ENCODE results near the gene MEGF6.

The MEGF6 gene

DNA sequence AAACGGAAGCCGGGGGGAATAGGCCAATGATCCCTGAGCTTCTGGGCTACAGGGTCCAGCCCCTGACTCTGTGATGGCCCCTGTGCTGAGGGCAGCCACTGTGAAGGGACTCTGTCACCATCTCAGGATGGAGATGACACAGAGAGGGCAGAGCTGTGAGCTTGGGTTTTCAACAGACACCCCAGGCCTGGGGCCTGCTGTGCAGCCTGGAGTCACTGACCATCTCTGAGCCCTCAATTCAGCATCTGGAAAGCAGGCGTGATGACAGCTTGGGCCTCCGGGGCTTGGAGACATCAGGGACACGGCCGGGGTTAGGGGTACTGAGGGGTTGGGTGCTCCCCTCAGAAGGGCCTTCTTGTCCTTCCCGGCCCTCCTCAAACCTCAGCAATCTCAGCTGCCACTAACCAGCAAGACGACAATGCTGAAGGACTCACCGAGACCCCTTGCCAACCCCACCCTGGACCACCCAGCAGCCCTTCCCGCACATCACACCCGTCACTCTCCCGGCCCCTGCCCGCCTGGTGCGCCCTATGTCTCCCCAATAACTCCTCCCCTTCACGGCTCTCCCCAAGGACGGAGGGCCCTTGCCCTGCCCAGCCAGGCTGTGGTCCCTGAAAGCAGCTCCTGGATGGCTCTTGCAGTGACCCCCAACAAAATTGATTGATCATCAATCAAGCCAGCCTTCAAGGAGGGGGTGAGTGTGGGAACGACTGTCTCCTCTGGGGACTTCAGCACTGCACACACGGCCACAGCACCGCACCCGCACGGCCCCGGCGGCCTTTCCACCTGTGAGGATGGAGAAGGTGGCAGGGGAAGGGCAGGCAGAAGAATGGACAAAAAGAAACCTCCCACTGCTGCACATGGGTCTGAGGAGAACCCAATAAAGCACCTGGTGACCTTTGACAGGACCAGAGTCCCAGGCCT is 4.3 kb downstream of the MEGF6 start:
- no peak for DNase-seq

DNA sequence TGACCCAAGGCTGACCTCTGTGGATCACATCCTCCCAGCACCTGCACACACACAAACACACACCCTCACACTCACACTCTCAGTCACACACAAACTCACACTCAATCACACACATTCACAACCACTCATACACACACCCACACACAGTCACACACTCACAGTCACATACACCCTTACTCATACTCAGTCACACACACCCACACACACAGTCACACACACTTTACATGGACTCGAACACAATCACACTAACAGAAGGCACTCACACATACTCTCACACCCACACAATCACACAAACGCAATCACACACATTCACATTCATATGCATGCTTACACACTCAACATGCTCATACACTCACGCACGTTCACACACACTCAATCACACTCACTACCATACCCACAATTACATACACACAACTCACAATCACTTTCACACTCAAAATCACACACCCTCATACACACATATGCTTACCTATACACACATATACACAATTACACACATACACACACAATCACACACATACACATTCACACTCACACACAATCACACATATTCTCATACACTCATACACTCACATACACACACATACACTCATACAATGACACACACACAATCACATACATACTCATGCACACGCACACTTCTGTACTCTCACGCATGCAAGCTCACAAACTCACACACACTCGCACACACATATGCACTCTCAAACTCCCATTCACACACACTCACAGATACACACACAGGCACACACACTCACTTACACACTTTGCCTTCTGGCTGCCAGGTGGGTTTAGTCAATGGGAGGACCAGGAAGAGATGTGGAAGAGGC is 6.1 kb downstream of the MEGF6 start:
- DNase-seq = no peak

DNA sequence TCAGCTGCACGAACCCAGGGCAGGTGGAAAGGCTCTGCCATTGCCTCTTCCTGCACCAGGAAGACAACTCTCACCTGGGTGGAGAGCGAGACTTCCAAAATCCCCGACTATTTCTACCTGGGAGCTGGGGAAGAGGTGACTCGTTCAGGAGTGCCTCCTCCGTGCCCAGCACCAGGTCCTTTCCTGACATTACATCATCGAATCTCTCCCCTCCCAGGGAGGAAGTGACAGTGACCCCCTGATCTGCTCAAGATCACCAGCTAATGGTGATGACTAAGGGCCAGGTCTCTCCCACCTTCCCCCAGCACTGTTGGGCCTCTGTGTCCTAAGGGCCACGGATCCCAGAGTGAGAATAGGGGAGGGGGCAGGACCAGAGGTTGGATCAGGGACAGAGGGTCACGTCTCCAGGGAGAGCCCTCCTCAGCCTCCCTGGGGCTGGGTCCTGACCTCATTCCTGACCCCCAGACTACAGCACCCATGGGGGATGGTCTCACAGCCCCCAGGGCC is 6.8 kb downstream of the MEGF6 start:
- no peak for DNase-seq

DNA sequence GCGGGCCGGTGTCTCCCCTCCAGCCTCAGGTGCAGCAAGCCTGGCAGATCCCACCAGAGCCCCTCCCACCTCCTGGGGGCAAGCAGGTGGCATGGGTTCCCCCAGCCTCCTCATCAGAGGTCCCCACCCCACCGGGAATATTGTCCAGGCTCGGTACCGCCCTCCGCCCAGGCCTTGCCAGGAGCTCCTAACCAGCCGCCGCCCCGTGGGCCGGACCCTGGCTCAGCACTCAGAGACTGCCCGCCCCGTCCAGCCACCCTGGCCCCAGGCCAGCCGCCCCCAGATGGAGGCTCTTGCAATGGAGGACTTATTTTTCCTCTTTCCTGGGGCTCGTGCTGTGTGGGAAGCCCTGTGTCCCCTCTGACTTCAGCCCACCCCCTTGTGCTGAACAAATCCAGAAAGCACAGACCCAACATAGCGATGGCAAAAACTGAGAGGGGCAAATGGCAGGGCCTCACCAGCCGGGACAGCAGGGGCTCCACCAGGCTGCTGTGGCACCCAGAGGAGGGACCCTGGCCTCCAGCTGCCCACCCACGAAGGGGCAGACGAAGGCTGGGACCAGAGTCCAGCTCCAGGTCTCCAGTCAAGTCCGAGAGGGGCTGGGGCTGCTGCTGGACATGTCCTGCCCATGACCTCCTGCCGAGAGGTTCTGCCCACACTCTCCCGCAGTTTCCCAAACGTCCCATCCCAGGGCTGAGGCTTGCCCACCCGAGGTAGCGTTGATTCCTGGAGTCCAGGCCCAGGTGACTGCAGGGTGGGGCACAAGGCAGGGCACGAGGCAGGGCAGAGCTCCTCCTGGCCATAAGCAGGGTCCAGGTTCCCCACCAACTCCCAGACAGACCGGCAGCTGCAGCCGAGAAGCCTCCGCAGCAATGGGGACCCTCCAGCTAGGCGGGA is 7.5 kb downstream of the MEGF6 start:
- no peak for DNase-seq

DNA sequence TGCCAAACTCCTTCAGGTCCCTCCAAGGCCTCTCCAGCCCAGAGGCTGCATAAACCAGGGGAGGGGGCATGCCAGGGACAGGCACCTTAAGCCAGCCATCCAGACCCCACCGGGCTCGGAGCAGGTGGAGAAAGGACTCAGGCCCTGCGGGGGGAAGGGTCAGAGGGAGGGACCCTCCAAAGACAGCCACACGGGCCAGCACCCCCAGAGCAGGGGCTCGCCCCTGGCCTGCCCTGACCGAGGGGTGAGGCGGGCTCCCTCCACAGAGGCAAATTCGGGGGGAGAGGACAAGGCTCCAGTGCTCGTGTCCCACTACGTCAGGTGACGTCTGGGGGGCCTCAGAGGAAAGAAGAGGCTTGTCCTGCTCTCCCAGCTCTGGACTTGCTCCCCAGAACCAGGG is 8.2 kb downstream of the MEGF6 start:
- no peak for DNase-seq

DNA sequence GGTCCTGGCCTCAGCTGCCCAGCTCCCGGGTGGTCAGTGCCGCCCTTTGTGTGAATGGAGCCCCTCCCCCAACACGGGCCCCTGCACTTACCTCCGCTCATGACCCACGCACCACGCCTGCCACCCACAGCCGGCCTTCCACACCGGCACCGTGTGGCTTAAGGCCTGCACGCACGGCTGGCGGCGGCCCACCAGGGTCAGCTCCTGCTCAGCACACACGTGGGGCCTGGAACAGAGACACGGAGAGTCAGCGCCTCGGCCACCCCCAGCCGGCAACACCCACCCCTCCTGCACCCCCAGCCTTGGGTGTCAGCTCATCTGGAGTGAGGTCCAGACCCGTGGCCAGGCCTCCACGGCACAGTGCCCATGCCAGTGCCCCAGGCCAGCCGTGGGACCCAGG is 8.9 kb downstream of the MEGF6 start:
- no peak for DNase-seq

DNA sequence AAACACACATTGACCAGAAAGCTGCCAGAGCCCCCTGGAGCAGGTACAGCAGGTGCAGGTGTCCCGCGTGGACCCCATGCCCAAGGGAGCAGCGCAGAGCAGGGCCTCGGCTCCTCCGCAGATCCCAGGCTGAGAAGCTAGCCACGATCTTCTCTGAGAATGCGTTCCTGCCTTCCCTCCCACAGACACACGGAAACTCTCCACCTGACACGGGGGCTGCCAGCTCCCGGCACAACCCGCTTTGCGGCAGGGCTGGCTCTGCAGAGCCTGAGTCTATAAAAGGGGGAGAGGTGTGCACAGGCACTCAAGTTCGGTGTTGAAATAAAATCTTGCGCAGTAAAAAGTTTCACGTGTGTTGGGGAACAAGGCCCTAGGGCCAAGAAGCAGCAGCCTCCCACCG is 9.6 kb downstream of the MEGF6 start:
- DNase-seq = no peak

DNA sequence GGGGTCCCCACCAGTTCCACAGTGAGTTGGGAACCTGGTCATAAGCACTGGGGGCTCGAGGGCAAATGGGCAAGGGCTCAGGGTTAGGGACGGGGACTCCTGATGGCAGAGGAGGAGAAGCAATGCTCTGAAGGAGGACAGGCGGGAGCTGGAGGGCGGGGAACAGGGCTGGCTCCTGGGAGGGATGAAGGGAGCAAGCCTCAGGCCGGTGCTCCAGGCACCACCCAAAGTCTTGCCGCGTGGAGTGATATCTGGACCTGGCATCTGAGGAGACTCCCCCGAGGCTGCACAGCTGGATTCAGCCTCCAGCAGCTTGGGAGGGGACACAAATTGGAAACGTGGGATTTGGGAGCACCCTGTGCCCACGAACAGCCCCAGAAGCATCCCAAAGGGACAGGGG is 11.0 kb downstream of the MEGF6 start:
- DNase-seq = no peak

DNA sequence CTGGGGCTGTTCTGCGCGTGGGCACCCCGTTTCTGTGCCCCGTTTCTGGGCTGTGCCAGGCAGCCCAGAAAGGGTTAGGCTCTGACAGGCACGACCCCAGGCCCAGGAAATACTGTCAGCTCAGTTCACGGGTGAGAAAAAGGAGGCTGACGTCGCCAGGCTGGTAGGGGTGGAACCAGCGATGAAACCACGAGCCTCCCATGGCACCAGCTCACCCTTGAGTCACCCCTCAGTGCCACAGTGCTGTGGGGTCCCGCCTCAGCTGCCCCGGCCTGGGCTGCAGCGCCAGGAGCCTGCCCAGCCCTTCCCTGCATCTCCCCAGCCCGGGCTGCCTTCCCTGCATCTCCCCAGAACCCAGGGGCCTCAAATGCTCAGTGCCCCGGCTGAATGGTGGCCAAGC is 11.5 kb downstream of the MEGF6 start:
- no peak for DNase-seq

DNA sequence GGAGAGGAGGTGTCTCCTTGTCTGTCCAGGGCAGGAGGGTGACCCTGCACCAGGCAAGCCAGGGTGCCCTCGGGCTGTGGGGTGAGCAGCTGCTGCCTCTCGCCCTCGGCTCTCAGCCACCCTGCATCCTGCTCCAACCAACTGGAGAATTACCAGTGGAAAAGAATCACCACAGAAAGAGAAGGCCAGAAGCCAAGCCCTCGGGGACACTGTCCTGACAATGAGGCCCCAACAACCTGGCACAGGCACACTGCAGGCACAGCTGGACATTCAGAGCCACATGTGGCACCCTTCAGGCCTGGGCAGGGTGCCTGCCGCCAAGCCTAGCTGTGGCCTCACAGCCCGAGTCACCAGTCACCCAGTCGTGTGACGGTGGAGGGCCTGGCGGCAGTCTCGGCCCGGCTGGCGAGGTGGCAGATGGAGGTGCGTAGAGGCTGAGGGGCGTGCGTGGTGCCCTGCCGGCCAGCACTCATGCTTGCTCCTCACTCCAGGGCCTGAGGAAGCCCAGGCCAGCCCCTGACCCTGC is 12.0 kb downstream of the MEGF6 start:
- DNase-seq = no peak

DNA sequence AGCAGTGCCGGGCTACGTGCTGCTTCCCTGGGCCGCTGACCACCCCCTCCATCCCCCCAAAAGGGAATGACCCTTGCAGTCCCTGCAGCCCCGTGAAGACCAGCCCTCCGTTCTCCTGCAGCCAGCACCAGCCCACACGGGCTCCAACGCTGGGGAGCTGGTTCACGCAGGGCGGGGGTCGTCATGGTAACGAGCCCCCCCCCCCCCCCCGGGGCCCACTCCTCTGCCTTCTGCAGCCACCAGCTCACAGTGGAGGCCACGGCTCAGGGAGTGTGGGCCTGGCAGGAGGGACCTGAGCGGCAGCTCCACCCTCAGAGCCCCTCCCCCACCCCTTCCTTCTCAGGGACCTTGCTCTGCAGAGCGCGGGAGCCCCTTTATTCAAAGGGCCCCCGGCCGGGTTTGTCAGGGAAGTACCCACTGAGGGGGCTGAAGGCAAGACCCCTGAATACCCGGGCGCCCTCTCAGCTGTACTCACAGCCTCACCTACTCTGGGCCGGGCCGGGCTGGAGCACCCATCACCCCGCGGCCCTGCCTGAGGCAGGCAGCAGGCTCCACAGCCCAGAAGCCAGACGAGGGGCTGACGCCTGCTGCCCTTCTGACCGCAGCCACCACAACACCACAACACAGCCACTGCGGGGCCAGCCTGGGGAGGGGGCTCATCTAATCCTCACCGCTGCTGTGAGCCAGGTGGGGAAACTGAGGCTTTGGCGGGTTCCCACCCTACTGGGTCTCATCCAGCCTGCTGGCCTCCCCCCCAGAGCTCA is 12.6 kb downstream of the MEGF6 start:
- DNase-seq = no peak

DNA sequence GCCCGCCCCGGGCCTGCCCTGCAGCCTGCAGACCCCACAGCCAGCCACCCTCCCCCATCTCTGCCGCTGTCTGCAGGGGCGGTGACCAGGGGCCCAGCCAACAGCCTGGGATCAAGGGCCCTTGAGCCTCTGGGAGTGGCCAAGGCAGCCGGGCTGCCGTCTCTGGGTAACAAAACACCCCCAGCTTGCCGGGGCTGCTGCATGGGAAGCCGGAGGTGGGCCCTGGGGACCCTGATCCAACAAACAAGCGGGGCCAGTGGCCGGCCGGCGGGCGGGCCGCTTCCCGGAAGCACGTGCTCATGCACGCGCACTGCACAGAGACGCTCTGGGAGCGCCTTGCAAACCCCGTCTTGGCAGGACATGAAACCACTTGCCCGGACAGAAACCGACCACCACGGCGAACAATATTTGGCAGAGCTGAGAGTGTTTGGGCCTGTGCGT is 13.2 kb downstream of the MEGF6 start:
- no peak for DNase-seq

DNA sequence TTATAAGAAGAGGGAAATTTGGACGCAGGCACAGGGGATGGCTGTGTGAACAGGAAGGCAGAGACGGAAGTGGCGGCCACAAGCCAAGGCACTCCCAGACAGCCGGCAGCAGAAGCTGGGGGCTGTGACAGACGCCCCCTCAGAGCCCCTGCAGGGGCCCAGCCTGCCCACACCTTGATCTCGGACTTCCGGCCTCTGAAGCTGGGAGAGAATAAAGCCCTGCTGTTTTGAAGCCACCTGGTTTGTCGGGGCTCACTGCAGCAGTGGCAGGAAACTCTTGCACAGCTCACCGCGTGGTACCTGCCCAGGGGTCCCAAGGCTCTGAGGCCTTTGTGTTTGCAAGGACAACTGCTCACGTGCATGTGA is 13.7 kb downstream of the MEGF6 start:
- no peak for DNase-seq

DNA sequence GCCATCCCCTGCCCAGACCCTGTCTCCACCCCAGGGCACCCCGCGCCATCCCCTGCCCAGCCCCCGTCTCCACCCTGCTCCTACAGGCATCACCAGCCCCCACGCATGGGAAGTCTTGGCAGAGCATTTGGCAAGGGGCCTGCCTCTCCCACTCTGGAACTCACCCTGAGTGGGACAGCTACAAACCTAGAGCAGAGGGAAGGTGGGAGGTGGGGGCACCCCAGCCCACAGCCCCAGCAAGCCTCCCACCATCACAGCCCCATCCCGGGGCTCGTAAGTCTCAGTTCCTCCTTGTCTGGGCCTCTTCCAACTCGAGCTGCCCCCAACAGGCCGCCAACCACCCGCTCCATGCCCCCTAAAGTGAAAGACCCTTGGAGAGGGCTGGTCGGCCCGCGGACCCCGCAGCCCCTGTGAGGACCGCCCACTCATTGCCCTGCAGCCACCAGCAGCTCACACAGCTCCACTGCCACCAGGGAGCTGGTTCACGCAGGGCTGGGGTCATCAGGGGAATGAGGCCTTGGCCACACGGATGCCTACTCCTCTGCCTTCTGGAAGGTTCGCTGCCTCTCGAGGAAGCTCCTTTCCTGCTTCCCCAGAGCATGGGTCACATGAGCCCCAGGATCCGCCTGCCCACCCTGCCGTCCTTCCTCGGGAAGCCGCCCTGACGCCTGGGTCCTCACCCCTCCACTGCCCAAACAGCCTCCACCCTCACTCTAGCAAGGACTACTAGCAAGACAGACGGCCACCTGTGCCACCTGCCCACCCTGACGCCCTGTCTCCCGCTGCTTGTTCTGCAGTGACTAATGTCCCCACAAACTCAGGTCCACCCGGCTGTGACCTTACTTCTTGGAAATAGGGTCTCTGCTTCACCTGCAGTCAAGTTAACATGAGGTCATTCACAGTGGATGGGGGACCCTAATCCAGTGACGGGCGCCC is 14.4 kb downstream of the MEGF6 start:
- DNase-seq = no peak

DNA sequence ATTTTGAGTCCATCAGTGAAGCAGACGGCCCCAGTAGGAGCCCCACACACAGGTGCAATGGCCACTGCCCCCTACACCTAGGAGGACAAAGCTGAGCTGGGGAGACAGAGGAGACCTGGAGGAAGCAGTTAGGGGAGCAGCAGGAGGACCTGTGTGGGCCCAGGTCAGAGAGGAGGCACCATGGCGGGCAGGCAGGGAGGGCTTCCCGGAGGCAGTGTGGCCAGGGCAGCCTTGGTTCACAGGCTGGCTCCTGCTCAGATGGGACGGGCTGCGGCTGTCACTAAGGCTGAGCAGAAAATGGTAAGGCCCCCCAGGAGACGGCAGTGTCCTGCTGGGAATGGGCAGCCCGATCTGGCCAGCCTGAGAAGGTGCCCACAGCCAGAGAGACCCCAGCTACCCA is 15.4 kb downstream of the MEGF6 start:
- no peak for DNase-seq

DNA sequence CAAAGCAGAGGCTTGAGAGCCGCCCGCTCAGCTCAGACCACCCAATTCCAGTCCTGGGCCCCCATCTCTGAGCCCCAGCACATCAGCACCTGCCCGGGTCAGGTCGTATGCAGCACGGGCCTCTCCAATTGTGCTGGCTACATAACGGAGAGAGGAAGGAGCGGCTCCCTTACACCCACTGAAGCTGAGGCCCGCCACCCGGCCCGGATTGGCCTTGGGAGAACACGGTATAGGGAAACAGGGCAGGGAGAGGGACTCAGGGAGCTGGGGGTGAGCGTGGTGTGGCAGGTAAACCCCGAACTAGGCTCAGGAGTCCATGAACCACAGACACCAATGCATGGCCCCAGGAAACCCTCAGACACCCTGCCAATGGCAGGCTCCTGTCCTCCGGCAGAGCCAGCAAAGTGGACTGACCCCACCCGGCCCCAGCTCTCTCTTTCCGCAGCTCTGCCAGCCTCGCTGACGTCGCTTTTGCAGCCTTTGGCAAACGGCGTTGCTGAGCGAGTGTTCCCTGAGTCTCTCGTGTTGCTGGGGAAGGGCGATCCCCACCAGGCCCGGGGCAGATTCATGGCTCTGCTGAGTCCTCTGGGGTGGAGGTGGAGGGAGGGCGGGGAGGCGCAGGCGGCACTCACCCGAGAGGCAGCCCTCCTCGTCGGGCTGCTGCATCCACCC is 16.5 kb downstream of the MEGF6 start:
- DNase-seq = no peak

DNA sequence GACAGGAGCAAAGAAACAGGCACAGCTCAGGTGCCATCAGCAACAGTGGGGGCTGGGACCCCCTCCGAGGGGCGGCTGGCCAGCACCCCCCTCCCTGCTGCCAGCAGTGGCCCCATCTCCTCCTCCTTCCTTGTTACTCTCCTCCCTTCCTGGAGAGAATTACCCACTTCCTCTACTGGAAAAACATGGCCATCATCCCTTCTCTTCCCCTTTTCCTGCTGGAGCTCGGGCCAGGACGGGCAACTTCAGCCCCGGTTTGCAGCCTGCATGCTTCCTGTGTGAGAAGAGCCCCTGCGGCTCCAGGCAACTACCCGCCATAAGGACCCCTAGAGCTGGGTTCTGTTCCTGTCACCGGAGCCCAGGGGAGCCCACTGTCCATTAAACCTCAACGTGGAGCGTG is 17.6 kb downstream of the MEGF6 start:
- no peak for DNase-seq

DNA sequence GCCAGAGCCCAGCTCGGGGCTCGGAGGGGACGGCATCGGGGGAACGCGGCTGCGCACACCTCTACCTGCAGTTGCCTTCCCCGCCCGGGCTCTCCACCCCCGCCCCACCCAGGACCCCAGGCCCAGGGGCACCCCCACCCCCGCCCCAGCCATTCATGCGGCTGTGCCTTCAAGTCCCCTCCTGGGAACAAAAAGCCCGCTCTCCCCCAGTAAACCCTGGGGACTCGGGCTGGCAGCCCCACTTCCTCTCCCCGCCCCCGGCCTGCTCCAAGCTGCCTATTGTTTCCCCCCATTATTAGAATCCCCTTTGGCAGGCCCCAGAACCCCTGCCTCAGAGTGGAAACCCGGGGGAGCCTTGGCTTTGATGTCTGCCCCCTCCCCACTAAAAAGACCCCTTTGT is 18.0 kb downstream of the MEGF6 start:
- no peak for DNase-seq

DNA sequence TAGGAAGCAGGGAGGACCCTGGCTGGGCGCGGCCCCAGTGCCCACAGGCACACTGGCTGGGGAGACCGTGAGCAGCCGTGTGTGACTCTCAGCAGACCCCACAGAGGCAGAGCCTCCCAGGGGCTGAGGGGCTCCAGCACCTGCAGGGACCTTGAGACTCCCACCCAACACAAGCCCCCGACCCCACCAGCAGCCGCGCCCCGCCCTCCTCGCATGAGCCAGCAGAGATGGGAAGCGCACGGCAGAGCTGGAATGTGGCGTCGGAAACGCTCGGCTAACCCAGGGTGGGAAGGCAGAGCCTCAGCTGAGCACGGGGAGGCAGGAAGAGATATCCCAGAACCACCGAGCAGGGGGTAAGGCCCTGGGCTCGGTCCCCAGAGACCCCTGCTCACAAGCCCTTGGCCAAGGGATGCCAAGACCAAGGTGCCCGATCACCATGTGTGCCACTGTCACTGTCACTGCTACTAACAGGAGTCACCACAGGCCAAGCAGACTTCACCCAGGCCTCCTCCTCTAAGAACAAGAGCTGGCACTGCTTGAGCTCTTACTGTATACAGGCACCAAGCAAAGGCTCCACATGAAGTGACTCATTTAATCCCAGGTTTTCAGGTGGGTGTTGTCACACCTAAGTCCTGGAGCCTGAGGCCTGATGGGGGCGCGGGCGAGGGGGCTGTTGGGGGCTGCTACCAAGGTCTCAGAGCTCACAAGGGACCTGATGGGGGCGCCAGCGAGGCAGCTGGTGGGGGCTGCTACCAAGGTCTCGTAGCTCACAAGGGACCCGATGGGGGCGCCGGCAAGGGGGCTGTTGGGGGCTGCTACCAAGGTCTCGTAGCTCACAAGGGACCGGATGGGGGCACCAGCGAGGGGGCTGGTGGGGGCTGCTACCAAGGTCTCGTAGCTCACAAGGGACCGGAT is 20.1 kb downstream of the MEGF6 start:
- no peak for DNase-seq
